Uterus (tissue), 4 donors: ENCODE measurements around the gene TJP3. TPM values are rescaled to one million over a fixed set of nuclear protein-coding genes. Genes with fewer than 3 reads are reported as not detected.

ENCODE experiments used
- DNase-seq, 2 donors: peaks; one replicate each; pipeline ENCODE4 v3.0.0-alpha.2; 2019 to 2020
- H3K27ac ChIP-seq, 2 donors: fragments of 200-600 bp; sonication (generic); 1 replicate in 1 of 2; 2 replicates in 1 of 2; pipeline ENCODE4 v1.5.1; 2016 to 2018
- H3K27me3 ChIP-seq, 2 donors: fragments of 200-600 bp; sonication (generic); one replicate each; pipeline ENCODE4 v1.5.1; 2018 to 2019; ENCODE audit warnings: control low read depth in 1 of 2
- H3K36me3 ChIP-seq, 2 donors: fragments of 200-600 bp; sonication (generic); one replicate each; pipeline ENCODE4 v1.5.1; 2019; ENCODE audit warnings: control low read depth in 1 of 2
- H3K4me1 ChIP-seq, 2 donors: fragments of 200-600 bp; sonication (generic); one replicate each; pipeline ENCODE4 v1.5.1; 2018 to 2019; ENCODE audit warnings: control low read depth in 1 of 2
- H3K4me3 ChIP-seq, 2 donors: fragments of 200-600 bp; sonication (generic); 1 replicate in 1 of 2; 2 replicates in 1 of 2; pipeline ENCODE4 v1.5.1; 2018 to 2019; ENCODE audit warnings: mild to moderate bottlenecking in 1 of 2
- H3K9me3 ChIP-seq, 2 donors: fragments of 200-600 bp; sonication (generic); one replicate each; pipeline ENCODE4 v1.5.1; 2019; ENCODE audit warnings: control low read depth in 1 of 2
- CTCF ChIP-seq, 4 experiments: fragments of 200-600 bp in 2 of 4; fragments of 450-650 bp in 2 of 4; sonication (generic) in 2 of 4; IDR thresholded peaks; one replicate each; pipeline ENCODE4 v1.5.1; 2016 to 2019; ENCODE audit warnings: antibody characterized with exemption in 4 of 4, mild to moderate bottlenecking in 2 of 4, moderate library complexity in 1 of 4
- POLR2A ChIP-seq, 2 donors: fragments of 450-650 bp; IDR thresholded peaks; one replicate each; pipeline ENCODE4 v1.6.1; 2016; ENCODE audit warnings: antibody characterized with exemption in 2 of 2, mild to moderate bottlenecking in 1 of 2, moderate library complexity in 1 of 2
- intact Hi-C: fragments of 100-400 bp; cut with DNase I; formaldehyde crosslinking; loops from one replicate; pipeline ENCODE4 v1.15.1; 2023; ENCODE audit warnings: low total_unique reads
- total RNA-seq, 4 donors: library from RNA; depleted of rRNA in 3 of 4; stranded (reverse); fragments of >200 nt in 3 of 4; gene quantifications; one replicate each; pipeline versions ENCODE4 v1.1.0 to v1.2.4, GENCODE V29; 2014 to 2023
- donor health status: DM: yes; HTN: yes; CAD: no.

Gene TJP3
- total RNA-seq, 4 donors from 2014 or later, result 0.37 to 7.4 (median 3.9) TPM

DNA sequence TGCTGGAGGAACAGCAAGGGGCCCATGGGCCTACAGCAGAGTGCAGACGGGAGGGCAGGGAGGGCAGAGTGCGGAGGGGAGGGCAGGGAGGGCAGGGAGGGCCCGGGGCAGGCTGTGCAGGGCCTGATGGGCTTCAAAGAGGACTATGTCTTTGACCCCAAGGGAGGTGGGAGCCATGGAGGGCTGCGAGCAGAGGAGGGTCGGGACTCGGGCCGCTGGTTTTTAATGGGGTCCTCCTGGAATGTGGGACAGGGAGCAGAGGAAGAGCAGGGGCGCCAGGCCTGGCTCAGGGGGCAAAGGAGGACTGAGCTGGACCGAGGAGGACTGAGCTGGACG, 11.6 kb upstream of the TJP3 start:
- Histone ChIP-seq H3K4me3 (no peak overlapping the region), H3K9me3 (no peaks in the 10 kb centered on the region), H3K36me3 (no peaks in the 10 kb centered on the region), H3K27ac (no peak overlapping the region), H3K27me3 (no peaks in the 10 kb centered on the region), H3K4me1 (peaks cover 0 to 10% of the 10 kb centered on the region in 2 donors)
- TF ChIP-seq CTCF (IDR thresholded peaks at IDR 0.05) (no peak), POLR2A (IDR thresholded peaks at IDR 0.05) (no peak)
- no peak for DNase-seq
- intact Hi-C loops, result no loop called here

- DNase-seq, result no peak
- H3K4me3 ChIP-seq, result no peak overlapping the region
- H3K36me3 ChIP-seq, result no peaks in the 10 kb centered on the region
- peaks cover 0 to 10% of the 10 kb centered on the region in 2 donors for H3K4me1 ChIP-seq
- no peaks in the 10 kb centered on the region for H3K27me3 ChIP-seq
- intact Hi-C loops, result no loop called here
- peak overlapping the region; percentile 80 to 88 for H3K27ac ChIP-seq
- no peak for TF ChIP-seq POLR2A (IDR thresholded peaks at IDR 0.05)
- TF ChIP-seq CTCF (IDR thresholded peaks at IDR 0.05), result no peak
- H3K9me3 ChIP-seq, result no peaks in the 10 kb centered on the region
Measured at GRCh38 chr19:3697094-3697493, 11.1 kb upstream of the TJP3 start.

- no peaks in the 10 kb centered on the region for H3K36me3 ChIP-seq
- no peak for DNase-seq
- no peak overlapping the region for H3K4me3 ChIP-seq
- no peak for TF ChIP-seq POLR2A (IDR thresholded peaks at IDR 0.05)
- no peak for TF ChIP-seq CTCF (IDR thresholded peaks at IDR 0.05)
- peak overlapping the region; percentile 80 to 88 for H3K27ac ChIP-seq
- H3K9me3 ChIP-seq, result no peaks in the 10 kb centered on the region
- H3K4me1 ChIP-seq, result peaks cover 0 to 10% of the 10 kb centered on the region in 2 donors
- intact Hi-C loops, result no loop called here
- H3K27me3 ChIP-seq, result no peaks in the 10 kb centered on the region
Measured at GRCh38 chr19:3697671-3698385, 10.4 kb upstream of the TJP3 start.

DNA sequence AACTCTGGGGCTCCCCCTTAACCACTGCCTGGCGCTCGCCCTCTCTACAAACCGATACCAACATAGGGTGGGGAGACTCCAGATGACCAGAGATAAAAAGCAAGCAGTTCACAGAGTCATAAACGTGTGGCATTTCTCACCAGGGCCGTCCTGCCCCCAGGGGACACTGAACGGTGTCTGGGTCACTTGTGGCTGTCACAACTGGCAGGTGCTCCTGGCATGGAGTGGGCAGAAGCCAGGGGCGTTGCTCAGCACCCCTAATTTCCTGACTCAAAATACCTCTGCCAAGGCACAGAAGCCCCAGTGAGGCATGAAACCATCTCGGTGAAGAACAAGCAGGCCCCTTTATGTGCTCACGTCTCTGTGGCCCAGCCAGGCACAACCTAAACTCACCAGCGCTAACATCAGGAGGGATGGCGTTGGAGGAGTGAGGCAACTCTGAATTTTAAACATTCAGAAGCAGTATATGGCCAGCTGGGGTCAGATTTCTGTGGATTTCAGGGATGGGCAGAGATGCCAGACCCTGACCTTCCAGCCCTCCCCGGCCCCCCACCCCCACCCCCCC, 9.7 kb upstream of the TJP3 start:
- no peak for DNase-seq
- peak overlapping the region; percentile 80 to 88 for H3K27ac ChIP-seq
- no peak for TF ChIP-seq CTCF (IDR thresholded peaks at IDR 0.05)
- no peak for TF ChIP-seq POLR2A (IDR thresholded peaks at IDR 0.05)
- peak overlapping the region in 1 of 2 donors; percentile 88 for H3K4me3 ChIP-seq
- intact Hi-C loops, result no loop called here
- H3K27me3 ChIP-seq, result no peaks in the 10 kb centered on the region
- H3K4me1 ChIP-seq, result peaks cover 0 to 10% of the 10 kb centered on the region in 2 donors
- H3K9me3 ChIP-seq, result no peaks in the 10 kb centered on the region
- no peaks in the 10 kb centered on the region for H3K36me3 ChIP-seq

- DNase-seq, result peak; percentile 45 to 46
- intact Hi-C loops, result no loop called here
- peak overlapping the region; percentile 80 to 88 for H3K27ac ChIP-seq
- no peaks in the 10 kb centered on the region for H3K9me3 ChIP-seq
- peak overlapping the region; percentile 61 to 88 for H3K4me3 ChIP-seq
- H3K27me3 ChIP-seq, result no peaks in the 10 kb centered on the region
- TF ChIP-seq POLR2A (IDR thresholded peaks at IDR 0.05) (peak; percentile 13 to 36), CTCF (IDR thresholded peaks at IDR 0.05) (peak in 1 of 4 experiments; percentile 13)
- H3K4me1 ChIP-seq, result peaks cover 0 to 10% of the 10 kb centered on the region in 2 donors
- no peaks in the 10 kb centered on the region for H3K36me3 ChIP-seq
Measured at GRCh38 chr19:3698974-3699740, 9.0 kb upstream of the TJP3 start.
